KMS-11 (cell line): ENCODE measurements around the gene TPRN.

Experiments
- H2AFZ ChIP-seq: fragments of 200-600 bp; sonication (generic); 2 replicates; pipeline ENCODE4 v1.6.1; 2016; ENCODE audit warnings: antibody characterized with exemption, mixed run types, low read depth
- H3K27ac ChIP-seq: fragments of 200-600 bp; sonication (generic); 2 replicates; pipeline ENCODE4 v1.6.1; 2016; ENCODE audit warnings: mild to moderate bottlenecking, mixed run types
- H3K27me3 ChIP-seq: fragments of 200-600 bp; sonication (generic); 2 replicates; pipeline ENCODE4 v1.6.1; 2017; ENCODE audit warnings: mild to moderate bottlenecking, low read depth, mixed run types, moderate library complexity; ENCODE audit not compliant: insufficient read depth
- H3K36me3 ChIP-seq: fragments of 200-600 bp; sonication (generic); 2 replicates; pipeline ENCODE4 v1.6.1; 2017; ENCODE audit warnings: mild to moderate bottlenecking, mixed run types; ENCODE audit not compliant: insufficient read depth
- H3K4me1 ChIP-seq: fragments of 200-600 bp; sonication (generic); 2 replicates; pipeline ENCODE4 v1.6.1; 2016; ENCODE audit warnings: mild to moderate bottlenecking, low read depth, mixed run types; ENCODE audit not compliant: poor library complexity, severe bottlenecking
- H3K4me2 ChIP-seq: fragments of 200-600 bp; sonication (generic); 2 replicates; pipeline ENCODE4 v1.7.0; 2016; ENCODE audit warnings: mild to moderate bottlenecking, mixed run types
- H3K4me3 ChIP-seq: fragments of 200-600 bp; sonication (generic); IDR thresholded peaks from 2 replicates; pipeline ENCODE4 v1.6.1; 2017; ENCODE audit warnings: low read depth, low read length, mixed read lengths; ENCODE audit not compliant: insufficient read depth
- H3K79me2 ChIP-seq: fragments of 200-600 bp; sonication (generic); 2 replicates; pipeline ENCODE4 v1.6.1; 2016; ENCODE audit warnings: low read depth, mixed run types; ENCODE audit not compliant: insufficient read depth
- H3K9ac ChIP-seq: fragments of 200-600 bp; sonication (generic); 2 replicates; pipeline ENCODE4 v1.6.1; 2016; ENCODE audit warnings: mild to moderate bottlenecking, mixed run types
- H4K20me1 ChIP-seq: fragments of 200-600 bp; sonication (generic); 2 replicates; pipeline ENCODE4 v1.6.1; 2016; ENCODE audit warnings: mild to moderate bottlenecking, mixed run types; ENCODE audit not compliant: insufficient read depth
- CTCF ChIP-seq: fragments of 200-600 bp; sonication (generic); conservative IDR thresholded peaks from 2 replicates; pipeline ENCODE4 v1.6.1; 2017; ENCODE audit warnings: low read depth, mild to moderate bottlenecking, antibody characterized with exemption, low read length, moderate library complexity, mixed read lengths

Gene TPRN

GRCh38 chr9:137222190-137223077, 21.9 kb upstream of the TPRN start, which contains the start of gene RNF208:
Gene RNF208 (minus strand): TSS chr9:137222240. CDS start chr9:137221212, 1,028 bp downstream.
- Histone ChIP-seq H4K20me1 (no peaks in the 10 kb centered on the region), H3K4me1 (peaks cover 10% of the 10 kb centered on the region), H3K27ac (no peak within 1 kb of the TSS), H3K9ac (no peak within 1 kb of the TSS), H3K27me3 (peaks cover 3% of the 10 kb centered on the region; the same call in 1 of the 2 replicates), H3K4me3 (no peak within 1 kb of the TSS), H2AFZ (peak within 1 kb of the TSS; percentile 69; the same call in 1 of the 2 replicates), H3K36me3 (no peaks in the 10 kb centered on the region), H3K79me2 (no peaks in the 10 kb centered on the region), H3K4me2 (peak within 1 kb of the TSS; percentile 88)
- TF ChIP-seq CTCF = no peak

GRCh38 chr9:137221506-137222111, 21.1 kb upstream of the TPRN start:
- Histone ChIP-seq H4K20me1 (no peaks in the 10 kb centered on the region), H3K9ac (no peak overlapping the region), H2AFZ (no peak overlapping the region), H3K4me2 (no peak overlapping the region), H3K36me3 (no peaks in the 10 kb centered on the region), H3K27ac (no peak overlapping the region), H3K4me1 (peaks cover 10% of the 10 kb centered on the region), H3K4me3 (no peak overlapping the region), H3K27me3 (peaks cover 3% of the 10 kb centered on the region; the same call in 1 of the 2 replicates), H3K79me2 (no peaks in the 10 kb centered on the region)
- no peak for TF ChIP-seq CTCF

- Histone ChIP-seq H2AFZ (no peak overlapping the region), H3K27me3 (no peaks in the 10 kb centered on the region; the same call in 1 of the 2 replicates), H3K9ac (no peak overlapping the region), H3K36me3 (no peaks in the 10 kb centered on the region), H4K20me1 (no peaks in the 10 kb centered on the region), H3K4me2 (no peak overlapping the region), H3K4me3 (no peak overlapping the region), H3K4me1 (peaks cover 10% of the 10 kb centered on the region), H3K79me2 (no peaks in the 10 kb centered on the region), H3K27ac (no peak overlapping the region)
- no peak for TF ChIP-seq CTCF
These were observed 20.6 kb upstream of the TPRN start for GRCh38 chr9:137221095-137221505.

- H3K79me2 ChIP-seq = no peaks in the 10 kb centered on the region
- H3K27me3 ChIP-seq = no peaks in the 10 kb centered on the region
- no peak for TF ChIP-seq CTCF
- no peak overlapping the region for H3K27ac ChIP-seq
- no peaks in the 10 kb centered on the region for H4K20me1 ChIP-seq
- no peak overlapping the region for H3K4me3 ChIP-seq
- H2AFZ ChIP-seq = no peak overlapping the region
- no peak overlapping the region for H3K4me2 ChIP-seq
- H3K9ac ChIP-seq = no peak overlapping the region
- H3K36me3 ChIP-seq = no peaks in the 10 kb centered on the region
- peaks cover 10% of the 10 kb centered on the region for H3K4me1 ChIP-seq
These were observed 20.0 kb upstream of the TPRN start for GRCh38 chr9:137220317-137221094.
